ENCODE measurements around the gene PLCB4.

PLCB4 gene

DNA sequence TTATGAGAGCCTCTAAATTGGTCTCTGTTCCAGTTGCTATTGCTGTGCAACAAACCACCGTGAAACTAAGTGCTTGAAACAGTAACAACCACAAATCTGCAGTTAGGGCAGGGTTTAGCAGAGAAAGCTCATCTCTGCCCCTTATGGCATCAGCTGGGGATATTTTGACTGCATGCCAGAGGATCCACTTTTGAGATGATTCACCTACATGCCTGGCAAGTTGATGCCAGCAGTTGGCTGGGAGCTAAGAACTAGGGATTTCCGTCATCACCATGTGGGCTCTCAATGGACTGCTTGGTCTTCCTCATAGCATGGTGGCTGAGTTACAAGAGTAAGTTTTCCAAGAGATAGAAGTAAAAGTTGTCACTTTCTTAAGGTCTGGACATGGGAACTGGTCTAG lies 35.1 kb downstream of the PLCB4 start:
- DNase-seq (ENCODE audit: low spot score) = peak; percentile 25

DNA sequence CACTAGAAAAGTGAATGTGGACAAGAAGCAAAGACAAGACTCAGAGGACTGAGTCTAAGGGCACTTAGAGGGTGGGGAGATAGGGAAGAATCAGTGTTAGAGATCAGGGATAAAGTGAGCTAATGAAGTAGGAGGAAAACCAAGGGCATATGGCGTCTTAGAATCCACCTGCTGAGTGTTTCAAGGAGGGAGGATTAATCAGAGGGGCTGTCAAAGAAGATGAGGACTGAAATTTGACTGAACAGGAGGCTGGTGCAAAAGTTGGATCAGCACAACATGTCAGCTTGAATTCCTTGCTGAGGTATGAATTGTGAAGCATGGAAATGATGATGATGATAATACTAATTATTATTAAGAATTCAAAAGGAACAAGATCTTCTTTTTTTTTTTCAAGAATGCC lies 39.4 kb downstream of the PLCB4 start:
- no peak for DNase-seq (ENCODE audit: low spot score)

DNA sequence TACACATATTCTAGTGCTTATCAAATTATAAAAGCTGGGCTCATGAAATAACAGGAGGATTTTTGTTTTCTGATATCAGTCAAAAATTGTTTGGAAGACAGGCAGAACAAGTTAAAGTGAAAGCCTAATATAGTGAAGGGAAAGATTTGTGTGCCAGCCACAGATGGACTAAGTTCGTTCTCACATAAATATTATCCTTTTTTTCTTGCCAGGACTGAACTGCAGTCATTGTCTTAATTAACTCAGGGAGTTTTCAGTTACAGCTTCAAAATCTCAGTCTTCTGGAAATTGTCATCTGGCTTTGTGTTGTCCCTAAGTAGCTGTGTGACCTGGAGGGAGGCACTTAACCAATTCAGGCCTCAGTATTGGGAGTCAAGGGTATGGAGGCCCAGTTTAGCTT lies 40.7 kb downstream of the PLCB4 start:
- no peak for DNase-seq (ENCODE audit: low spot score)

DNA sequence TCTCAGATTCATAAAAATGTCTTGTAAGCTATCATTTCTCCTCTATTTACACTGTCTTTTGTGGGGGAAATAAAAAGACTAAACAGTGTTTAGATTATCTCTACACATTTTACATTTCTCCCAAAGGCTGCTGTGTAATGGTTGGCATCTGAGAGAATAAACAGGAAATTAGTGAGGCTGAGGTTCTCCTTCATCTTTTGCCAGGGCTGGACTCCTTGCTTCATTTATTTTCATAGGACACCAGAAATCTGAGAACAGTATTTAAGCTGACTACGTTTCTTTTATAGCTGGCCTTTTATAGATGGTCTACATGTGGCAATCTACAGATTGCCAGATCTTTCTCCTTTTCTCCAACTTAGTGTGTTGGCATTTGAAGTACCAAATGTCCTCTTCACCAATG lies 41.5 kb downstream of the PLCB4 start:
- no peak for DNase-seq (ENCODE audit: low spot score)

DNA sequence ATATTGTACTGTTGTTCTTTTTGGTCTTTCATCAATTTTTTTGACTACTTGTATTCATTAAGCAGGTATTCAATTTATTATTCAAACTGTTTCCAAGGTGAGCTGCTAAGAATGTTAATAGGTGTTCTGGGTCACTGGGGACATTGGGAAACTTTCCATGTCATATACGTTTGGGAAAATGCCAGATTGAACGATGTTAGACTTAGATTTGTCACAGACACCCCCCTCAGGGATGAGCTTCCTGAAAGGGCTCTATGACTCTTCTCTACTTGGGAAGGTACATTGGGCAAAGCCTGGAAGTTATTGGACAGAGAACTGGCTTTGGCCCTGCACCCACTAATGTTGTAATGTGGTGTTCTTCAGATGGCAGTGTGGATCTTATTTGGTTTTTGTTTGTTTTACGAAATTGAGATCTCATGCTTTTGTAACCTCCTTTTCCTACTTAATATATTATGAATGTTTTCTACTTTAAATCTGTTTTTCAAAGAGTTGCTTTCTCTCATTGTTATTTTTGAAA lies 42.1 kb downstream of the PLCB4 start:
- DNase-seq (ENCODE audit: low spot score) = no peak

DNA sequence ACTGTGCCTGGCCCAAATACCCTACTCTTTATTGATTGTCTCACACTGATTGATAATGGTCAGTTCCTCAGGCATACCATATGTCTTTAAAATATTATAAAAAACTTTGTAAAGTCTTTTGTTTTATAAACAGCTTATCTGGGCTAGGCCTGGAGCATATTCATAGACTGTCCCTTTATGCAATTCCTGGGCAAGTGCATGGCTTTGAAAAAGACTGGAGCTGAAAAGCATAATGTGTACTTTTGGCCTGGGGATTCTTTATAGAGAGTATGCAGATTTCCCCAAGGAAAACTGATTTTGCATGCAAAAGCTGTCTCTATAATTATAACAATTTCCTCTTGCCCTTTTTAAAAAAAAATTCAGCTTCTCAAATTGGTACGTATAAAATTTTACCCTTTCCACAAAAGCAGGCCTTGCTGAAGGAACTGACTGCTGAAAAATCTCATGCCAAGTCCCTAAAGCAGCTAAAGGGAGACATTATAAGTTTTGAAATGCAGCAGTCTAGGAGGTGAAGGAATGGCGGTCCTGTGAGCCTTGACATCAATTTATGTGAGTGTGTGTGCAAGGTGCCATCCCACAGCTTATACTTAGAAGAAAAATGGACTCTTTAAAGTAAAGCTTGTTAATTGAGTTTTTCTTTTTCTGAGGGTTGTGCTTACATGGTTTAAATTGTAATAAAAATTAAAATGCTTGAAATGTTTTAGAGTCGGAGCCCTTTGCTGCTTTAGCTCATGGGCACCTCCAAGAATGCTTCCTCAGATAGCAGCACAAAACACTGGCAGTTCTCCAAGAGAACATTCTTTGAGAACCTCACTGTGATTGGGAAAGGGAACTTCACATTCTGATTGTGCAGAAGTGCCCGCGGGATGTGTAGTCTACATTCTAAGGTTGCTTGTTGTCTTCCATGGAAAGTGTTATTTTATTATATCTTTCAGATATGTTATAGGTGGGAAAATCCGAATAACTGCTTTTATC lies 43.9 kb downstream of the PLCB4 start:
- no peak for DNase-seq (ENCODE audit: low spot score)

DNA sequence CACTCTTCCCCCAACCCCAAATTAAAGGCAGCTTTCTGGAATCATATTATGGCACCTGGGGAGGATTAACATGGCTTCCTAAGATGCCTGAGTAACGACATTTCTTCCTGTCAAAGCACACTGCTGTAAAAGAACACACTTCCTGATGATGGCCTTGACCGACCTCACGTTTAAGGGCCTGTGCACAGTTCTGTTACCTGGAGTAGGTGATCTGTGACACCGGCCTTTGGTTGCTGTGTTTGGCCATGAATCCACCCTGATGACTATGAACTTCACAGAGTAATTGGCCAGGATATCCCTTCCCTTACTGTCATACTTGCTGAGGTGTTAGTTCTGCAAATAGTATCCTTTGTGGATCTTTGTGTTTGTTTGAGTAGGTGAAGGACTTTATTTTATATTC lies 45.8 kb downstream of the PLCB4 start:
- no peak for DNase-seq (ENCODE audit: low spot score)

DNA sequence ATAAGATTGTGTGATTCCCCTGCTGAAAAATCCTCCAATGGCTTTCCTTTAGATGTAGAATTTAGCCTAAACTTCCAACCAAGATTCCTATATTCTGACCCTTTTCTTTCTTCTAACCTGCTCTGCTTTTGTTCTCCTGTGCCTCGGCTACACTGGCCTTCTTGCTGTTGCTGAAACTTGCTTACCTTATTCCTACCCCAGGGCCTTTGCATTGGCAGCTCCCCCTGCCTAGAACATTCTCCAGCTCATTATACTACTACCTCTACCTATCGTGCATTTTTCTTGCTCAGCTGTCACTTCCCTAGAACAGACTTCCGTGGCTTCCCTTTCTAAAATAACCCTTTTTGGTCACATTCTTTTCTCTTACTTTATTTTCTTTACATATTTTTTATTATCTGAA lies 48.7 kb downstream of the PLCB4 start:
- DNase-seq (ENCODE audit: low spot score) = no peak

DNA sequence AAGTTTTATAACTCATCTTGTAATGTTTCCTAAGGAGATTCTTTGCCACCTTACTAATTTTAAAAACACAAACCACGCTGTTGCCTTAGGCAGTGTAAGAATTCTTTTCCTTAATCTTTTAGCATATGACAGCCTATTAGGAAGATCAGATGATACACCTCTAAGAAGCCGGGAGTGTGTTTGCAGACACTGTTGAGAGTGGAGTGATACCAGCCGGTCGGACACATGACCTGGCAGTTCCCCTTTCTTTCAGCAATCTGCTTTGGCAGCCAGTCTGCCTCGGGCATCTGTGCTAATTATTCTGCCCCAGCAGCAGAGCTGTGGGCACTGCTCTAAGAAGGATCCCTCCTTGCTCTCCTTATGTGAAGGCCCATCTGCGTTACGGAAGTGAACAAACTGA lies 50.9 kb downstream of the PLCB4 start:
- DNase-seq (ENCODE audit: low spot score) = no peak

DNA sequence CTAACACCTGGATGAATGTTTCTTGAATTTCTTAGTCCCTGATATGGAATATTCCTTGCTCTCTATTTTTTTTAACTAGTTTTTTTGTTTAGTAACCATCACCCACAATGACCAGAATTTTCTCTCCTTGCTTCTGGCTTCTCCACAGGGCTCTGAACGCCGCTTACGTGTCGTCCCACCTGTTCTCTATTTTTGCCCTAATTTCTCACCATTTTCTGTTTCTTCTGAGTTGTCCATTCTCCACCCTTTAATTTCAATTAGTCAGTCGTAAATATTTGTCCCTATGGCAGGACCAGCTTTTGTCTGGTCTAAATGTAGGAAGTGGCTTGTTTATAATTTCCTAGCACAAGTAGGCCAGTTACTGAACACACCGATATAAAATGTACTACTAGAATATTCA lies 52.3 kb downstream of the PLCB4 start:
- DNase-seq (ENCODE audit: low spot score) = no peak

DNA sequence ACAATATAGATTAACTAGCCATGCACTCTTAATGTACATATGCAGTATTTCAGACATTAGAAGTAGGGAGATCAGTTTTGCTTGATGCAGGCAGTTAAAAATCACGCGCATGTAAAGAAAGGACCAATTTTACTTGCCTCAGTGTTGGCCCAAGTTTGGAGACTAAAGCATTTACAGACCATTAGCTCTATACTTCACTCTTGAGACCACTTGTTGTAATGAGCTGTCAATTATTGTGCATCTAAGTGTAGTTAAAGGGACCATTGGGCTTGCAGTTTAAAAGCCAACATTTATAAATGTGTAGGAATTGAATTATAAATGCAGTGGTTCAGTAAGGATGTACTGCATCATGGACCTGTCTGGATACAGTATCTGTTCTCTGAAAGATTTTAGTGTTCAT lies 53.7 kb downstream of the PLCB4 start:
- DNase-seq (ENCODE audit: low spot score) = no peak

DNA sequence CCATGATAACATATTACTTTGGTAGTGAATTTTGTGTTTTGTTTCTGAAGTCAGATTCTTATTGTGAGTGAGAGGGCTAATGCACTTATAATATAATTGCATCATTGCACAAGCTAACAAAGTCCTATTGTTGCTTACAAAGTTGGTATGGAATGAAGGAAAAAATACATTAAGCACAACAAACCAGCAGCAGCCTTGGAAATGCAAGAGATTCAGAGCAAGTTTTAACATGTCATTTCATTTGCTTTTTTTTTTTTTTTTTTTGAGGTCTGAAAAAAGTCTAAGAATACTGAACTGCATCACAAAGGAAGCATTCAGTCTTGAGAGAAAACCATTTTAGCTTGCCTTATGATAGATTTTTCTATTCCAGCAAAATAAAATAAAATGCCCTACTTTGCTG lies 57.6 kb downstream of the PLCB4 start:
- no peak for DNase-seq (ENCODE audit: low spot score)

DNA sequence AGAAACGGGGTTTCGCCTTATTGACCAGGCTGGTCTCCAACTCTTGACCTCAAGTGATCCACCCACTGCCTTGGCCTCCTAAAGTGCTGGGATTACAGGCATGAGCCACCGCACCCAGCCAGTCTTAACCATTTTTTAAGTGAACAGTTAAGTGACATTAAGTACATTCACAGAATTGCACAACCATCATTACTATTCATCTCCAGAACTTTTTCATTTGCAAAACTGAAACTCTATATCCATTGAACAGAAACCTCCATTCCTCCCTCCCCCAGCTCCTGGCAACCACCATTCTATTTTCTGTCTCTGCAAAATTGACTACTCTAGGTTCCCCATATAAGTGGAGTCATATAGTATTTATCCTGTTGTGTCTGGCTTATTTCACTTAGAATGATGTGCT lies 59.7 kb downstream of the PLCB4 start:
- no peak for DNase-seq (ENCODE audit: low spot score)

DNA sequence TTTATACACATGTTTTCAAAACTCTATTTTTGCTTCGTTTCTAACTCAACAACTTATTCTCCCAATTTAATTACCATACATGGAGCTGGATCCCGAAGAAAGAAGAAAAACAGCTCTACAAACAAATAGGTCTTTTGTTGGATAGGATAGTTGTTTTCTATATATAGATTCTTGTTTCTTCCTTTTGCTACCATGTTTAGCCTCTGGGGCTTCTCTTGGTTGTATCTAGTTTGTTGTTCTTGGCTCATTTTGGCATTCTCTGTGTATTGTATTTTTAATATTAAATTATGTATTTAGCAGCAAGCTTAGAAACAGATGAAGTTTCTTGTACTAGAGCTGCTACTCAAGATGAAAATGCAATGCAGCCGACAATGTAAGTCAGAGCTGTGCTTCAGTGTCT lies 60.9 kb downstream of the PLCB4 start:
- no peak for DNase-seq (ENCODE audit: low spot score)

DNA sequence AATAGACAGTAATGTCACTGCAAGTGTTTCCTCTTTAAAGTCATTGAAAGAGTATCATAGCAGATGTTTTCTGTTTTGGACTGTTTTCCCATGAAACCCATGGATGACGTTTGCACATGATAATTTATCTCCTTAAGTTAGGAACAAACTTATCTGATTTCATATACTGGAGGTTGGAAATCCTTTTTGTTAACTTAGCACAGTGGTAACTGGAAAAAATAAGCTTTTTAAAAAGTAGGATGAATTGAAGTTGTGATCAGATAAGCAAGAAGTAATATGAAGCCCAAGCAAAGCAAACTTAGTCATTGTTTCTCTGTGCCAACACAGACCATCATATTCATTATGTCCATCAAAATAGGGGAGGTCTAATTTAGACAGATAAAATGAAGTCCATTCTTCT lies 61.6 kb downstream of the PLCB4 start:
- DNase-seq (ENCODE audit: low spot score) = no peak

DNA sequence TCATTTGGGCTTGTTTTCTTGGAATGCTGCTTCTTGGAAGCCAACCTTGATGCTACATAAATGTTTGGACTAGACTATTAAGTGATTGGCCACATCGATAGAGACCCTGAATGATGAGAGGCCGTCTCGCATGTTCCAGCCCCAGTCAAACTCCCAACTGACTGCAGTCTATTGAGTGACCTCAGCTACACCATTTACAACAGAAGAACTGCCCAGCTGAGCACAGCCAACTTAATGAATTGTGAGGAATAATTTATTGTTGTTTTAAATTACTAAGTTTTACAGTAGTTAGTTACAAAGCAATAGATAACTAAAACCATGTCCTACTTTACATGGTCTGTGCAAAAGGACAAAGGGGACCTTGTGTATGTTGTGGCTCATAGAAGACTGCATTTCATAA lies 63.0 kb downstream of the PLCB4 start:
- no peak for DNase-seq (ENCODE audit: low spot score)

DNA sequence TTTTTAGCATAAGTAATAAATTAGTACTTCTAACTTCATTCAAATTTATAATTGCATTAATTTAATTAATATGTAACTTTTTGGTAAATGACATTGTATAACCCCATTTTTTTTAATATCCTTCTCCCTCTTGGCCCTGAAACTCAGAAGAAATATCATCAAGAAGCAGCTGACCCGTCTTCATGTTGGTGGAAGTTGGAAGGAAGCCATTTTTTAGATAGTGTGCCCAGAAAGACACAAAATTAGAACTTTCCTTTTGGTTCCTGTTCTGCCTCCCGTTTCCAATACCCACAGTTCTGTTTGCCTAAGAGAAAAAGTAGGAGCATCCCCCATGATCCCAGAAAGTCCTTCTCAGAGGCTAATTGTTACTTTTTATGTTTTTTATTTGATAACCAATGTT lies 65.5 kb downstream of the PLCB4 start:
- DNase-seq (ENCODE audit: low spot score) = no peak

DNA sequence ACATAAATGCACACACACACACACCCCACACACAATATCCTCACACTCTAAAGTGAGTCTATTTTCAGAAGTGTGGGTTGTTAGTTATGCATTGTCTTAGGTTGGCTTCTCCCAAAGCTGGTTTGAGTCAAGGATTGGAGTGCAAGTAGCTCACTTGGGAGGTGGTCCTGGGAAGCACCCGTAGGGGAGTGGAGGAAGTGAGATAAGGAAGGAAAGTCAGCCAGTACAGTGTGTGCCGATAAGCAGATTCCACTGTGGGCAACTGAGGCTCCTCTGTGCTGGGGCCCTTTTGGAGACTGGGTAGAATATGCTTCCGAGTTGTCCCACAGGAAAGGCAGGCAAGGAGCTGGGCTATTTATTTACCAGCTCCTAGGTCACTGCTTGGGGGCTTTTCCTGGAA lies 67.2 kb downstream of the PLCB4 start:
- no peak for DNase-seq (ENCODE audit: low spot score)

DNA sequence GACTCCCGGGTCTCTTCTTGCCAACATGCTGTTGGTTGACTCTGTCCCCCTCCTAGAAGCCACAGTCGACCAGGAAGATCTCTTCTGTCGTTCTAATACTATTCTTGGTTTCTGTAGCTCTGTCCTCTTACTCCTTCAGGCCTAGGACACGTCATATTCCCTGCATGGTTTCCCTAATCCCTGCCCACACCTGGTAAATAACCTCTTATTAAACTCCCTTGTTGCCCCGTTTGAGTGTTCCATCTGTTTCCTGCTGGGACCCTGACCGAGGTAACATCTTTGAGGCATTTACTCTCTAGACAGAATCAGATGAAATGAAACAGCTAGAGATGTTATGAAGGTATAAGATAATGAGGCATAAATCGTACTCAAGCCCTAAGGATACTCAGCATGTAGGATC lies 68.1 kb downstream of the PLCB4 start:
- DNase-seq (ENCODE audit: low spot score) = no peak

DNA sequence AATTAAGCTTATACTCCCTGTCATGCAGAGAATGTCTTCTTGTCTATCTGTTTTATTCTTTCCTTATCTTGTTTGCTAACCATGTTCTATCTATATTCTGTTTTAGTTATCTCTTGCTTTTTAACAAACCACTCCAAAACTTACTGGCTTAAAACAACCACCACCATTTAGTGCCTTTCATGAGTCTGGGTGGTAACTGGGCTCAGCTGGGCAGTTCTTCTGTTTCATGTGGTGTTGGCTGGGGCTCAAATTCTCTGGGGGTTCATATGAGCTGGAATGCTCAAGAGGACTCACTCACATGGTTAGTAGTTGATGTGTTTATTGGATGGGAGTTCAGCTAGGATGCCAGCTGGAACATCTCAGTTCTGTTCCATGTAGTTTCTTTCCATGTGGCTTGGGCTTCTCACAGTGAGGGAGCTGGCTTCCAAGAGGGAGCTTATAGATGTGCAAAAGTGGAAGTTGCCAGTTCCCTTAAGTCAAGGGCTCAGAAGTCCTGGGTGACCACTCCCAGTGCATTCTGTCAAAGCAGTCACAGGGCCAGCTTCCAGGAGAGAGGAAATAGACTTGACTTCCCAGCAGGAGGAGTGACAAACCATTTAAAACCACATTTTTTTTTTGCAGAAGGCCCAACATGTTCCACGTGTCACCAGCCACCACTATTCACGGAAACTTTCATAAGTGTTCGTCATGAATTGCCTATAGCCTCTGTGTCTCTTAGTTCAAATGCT lies 70.4 kb downstream of the PLCB4 start:
- no peak for DNase-seq (ENCODE audit: low spot score)

DNA sequence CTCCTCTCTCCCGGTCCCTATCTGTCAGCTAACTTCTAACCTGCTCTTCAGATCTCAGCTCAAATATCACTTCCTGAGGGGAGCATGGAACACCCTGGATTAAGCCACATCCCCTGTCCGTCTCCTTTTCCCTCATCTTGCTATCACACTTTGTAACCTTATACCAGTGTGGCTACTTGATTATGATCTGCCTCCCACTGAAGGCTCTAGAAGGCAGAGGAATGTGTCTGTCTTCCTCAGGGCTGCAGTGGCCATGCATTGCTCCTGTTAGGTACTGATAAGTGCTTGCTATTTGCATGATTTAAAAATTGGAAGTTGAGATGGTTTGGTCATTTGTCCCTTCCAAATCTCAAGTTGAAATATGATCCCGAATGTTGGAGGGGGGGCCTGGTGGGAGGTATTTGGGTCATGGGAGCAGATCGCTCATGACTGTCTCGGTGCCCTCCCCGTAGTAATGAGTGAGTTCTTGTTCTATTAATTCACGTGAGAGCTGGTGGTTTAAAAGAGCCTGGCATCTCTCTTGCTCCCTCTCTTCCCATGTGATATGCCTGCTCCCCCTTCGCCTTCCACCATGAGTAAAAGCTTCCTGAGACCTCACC lies 71.4 kb downstream of the PLCB4 start:
- DNase-seq (ENCODE audit: low spot score) = no peak

DNA sequence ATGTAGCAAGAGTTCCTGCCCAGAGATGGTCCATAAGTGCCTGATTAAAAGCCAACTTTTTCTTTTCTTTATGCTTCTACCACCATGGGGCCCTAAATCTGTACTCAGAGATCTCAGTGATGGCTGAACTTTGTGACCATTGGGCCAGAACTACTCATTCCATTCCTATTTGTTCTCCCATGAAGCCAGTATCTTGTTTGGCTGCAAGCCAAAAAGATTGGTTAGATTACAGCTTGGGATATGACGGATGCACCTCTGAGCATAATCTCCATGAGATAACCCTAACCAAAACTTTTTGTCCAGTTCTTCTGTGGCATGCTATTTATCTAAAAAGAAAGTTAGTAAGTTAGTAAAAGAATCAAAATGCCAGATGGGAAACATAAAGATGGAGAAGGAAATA lies 72.2 kb downstream of the PLCB4 start:
- DNase-seq (ENCODE audit: low spot score) = no peak

DNA sequence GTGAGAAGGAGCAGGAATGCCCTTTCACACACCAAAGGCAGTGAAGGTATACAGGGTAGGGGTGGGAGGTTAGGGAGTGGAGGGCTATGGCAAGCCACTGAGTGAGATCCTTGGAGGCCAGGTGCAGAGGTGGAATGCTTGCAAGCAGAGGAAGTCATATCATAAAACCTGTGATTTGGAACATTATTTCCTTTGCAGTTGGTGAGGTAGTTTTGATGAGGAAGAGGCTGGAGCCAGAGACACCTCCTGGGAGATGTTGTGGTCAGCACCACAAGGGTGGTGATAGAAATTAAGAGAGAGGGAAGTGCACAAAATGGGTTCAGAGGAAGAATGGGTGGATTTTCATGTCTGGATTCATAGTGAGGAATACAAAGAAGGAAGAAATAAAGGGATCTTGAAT lies 73.0 kb downstream of the PLCB4 start:
- DNase-seq (ENCODE audit: low spot score) = no peak
